HepG2 (cell line): ENCODE results near the gene KCNH1. TPM values are rescaled to one million over a fixed set of nuclear protein-coding genes. Genes with fewer than 3 reads are reported as not detected.

Source experiments
- ATAC-seq: fragments of 200-7000 bp; cut with Tn5 transposase; 3 replicates; pipeline ENCODE4 v1.9.1; 2020; ENCODE audit warnings: mild to moderate bottlenecking, moderate library complexity
- BruUV-seq: library from RNA; stranded (reverse); fragments of 400-500 nt; replicated peaks from 2 replicates; lab custom pipeline; 2021; lab: Mats Ljungman, UMichigan
- CTCF ChIA-PET: fragments of 300-600 bp; formaldehyde crosslinking; extraction: SDS; loops from one replicate; lab custom pipeline; 2021; ENCODE audit warnings: low total read pairs, inconsistent platforms, low intra/inter-chr PET ratio; lab: Yijun Ruan, JAX
- POLR2A ChIA-PET: fragments of 350-600 bp; sonication (Branson Sonifier 250); formaldehyde crosslinking; loops from one replicate; lab custom pipeline; 2020; ENCODE audit warnings: antibody characterized with exemption, inconsistent platforms; lab: Yijun Ruan, JAX
- DNase-seq: peaks from one replicate; pipeline ENCODE4 v3.0.0-alpha.2; 2015; ENCODE audit warnings: low spot score
- FAIRE-seq: peaks from 3 replicates; lab custom pipeline; 2011; peaks lifted over from hg19 to GRCh38; lab: Jason Lieb, UNC
- H2AFZ ChIP-seq: one replicate; pipeline ENCODE4 v1.6.1; 2011; ENCODE audit warnings: low read length, inconsistent platforms
- H3K27ac ChIP-seq: fragments of 300-600 bp; 3 replicates; pipeline ENCODE4 v1.8.0; 2011; ENCODE audit warnings: mixed run types, mild to moderate bottlenecking, mixed read lengths, low read length, inconsistent platforms; ENCODE audit not compliant: insufficient read depth; ENCODE audit errors: extremely low read length
- H3K27me3 ChIP-seq, 2 experiments: fragments of 200-600 bp in 1 of 2; 2 replicates in 1 of 2; 3 replicates in 1 of 2; pipeline versions ENCODE4 v1.6.0 to v1.8.0; 2011; ENCODE audit warnings: low read length in 2 of 2, mild to moderate bottlenecking in 2 of 2, moderate library complexity in 2 of 2, inconsistent platforms in 1 of 2; ENCODE audit not compliant: insufficient read depth in 2 of 2, control insufficient read depth in 1 of 2
- H3K36me3 ChIP-seq, 2 experiments: fragments of 200-600 bp in 1 of 2; replicated peaks in 1 of 2; 2 replicates in 1 of 2; 3 replicates in 1 of 2; pipeline versions ENCODE4 v1.5.1 to v1.8.0; 2011; ENCODE audit warnings: low read length in 2 of 2, inconsistent platforms in 1 of 2; ENCODE audit not compliant: insufficient read depth in 2 of 2, control insufficient read depth in 1 of 2
- H3K4me1 ChIP-seq: 2 replicates; pipeline ENCODE4 v1.5.1; 2012; ENCODE audit warnings: low read length, inconsistent platforms; ENCODE audit not compliant: insufficient read depth
- H3K4me2 ChIP-seq: 2 replicates; pipeline ENCODE4 v1.6.0; 2011; ENCODE audit warnings: low read depth, low read length, inconsistent platforms
- H3K4me3 ChIP-seq, 3 experiments: fragments of 200-600 bp in 1 of 3; sonication (generic), shearing (Covaris generic) in 1 of 3; replicated peaks in 1 of 3; 2 replicates each; pipeline ENCODE4 v1.5.1; 2011 to 2016; ENCODE audit warnings: low read length in 3 of 3, inconsistent platforms in 2 of 3, low read depth in 2 of 3, mild to moderate bottlenecking in 2 of 3, control low read depth in 1 of 3, mixed read lengths in 1 of 3; ENCODE audit not compliant: insufficient read depth in 1 of 3
- H3K79me2 ChIP-seq: one replicate; pipeline ENCODE4 v1.6.1; 2011; ENCODE audit warnings: low read length, inconsistent platforms; ENCODE audit not compliant: insufficient read depth
- H3K9ac ChIP-seq: 2 replicates; pipeline ENCODE4 v1.6.0; 2011; ENCODE audit warnings: mild to moderate bottlenecking, low read depth, low read length, inconsistent platforms; ENCODE audit not compliant: insufficient read depth
- H3K9me3 ChIP-seq: 2 replicates; pipeline ENCODE4 v1.5.1; 2012; ENCODE audit warnings: mild to moderate bottlenecking, low read length
- H4K20me1 ChIP-seq: 2 replicates; pipeline ENCODE4 v1.6.0; 2011; ENCODE audit warnings: inconsistent platforms, mild to moderate bottlenecking, low read length, moderate library complexity; ENCODE audit not compliant: insufficient read depth
- AGO1 ChIP-seq: fragments of 200-400 bp; formaldehyde crosslinking; IDR thresholded peaks from 2 replicates; pipeline ENCODE4 v1.6.1; 2017; ENCODE audit warnings: mild to moderate bottlenecking, low read depth, low read length, moderate library complexity; ENCODE audit not compliant: poor library complexity, severe bottlenecking
- RAD51 ChIP-seq: fragments of 450-650 bp; IDR thresholded peaks from 2 replicates; pipeline ENCODE4 v1.6.1; 2016; ENCODE audit warnings: borderline replicate concordance
- RORA ChIP-seq: sonication (generic); formaldehyde crosslinking; IDR thresholded peaks from 2 replicates; pipeline ENCODE4 v1.5.0; 2020; ENCODE audit warnings: mild to moderate bottlenecking, missing genetic modification reagents, moderate library complexity
- ZNF616 ChIP-seq: sonication (generic); formaldehyde crosslinking; IDR thresholded peaks from 2 replicates; pipeline ENCODE4 v1.5.0; 2020; ENCODE audit warnings: low read depth, mild to moderate bottlenecking, missing genetic modification reagents
- WGBS: methylation state at CpG from one replicate; pipeline ENCODE4 v1.1.6; 2017; ENCODE audit warnings: low lambda C conversion rate; 5-methylcytosine and 5-hydroxymethylcytosine counted together
- in situ Hi-C: cut with HindIII; loops from 2 replicates; pipeline ENCODE4 v1.10.0; 2017; ENCODE audit warnings: low pct_unique_long_range_greater_than_20kb; ENCODE audit not compliant: extremely low pct_ligation_motif_present
- intact Hi-C: fragments of 100-400 bp; cut with micrococcal nuclease; formaldehyde crosslinking; loops from one replicate; pipeline ENCODE4 v1.10.0; 2022; ENCODE audit not compliant: unreplicated experiment
- polyA plus RNA-seq, 8 experiments: library from polyadenylated mRNA; depleted of rRNA in 3 of 8; stranded (reverse) in 7 of 8; unstranded in 1 of 8; fragments of >200 nt; fragmentation: Illumina TruSeq in 4 of 8; extraction: Trizol in 4 of 8; gene quantifications; 2 replicates each; pipeline versions ENCODE4 v1.2.1 to v1.2.3, GENCODE V29; 2011 to 2016; ENCODE audit warnings: low read depth in 4 of 8, missing spikeins in 1 of 8, mixed read lengths in 1 of 8; ENCODE audit not compliant: insufficient read depth in 1 of 8
- total RNA-seq, 5 experiments: library from RNA; depleted of rRNA; stranded (reverse); fragments of >200 nt; fragmentation: Illumina TruSeq; extraction: Trizol; gene quantifications; 2 replicates each; pipeline ENCODE4 v1.2.3, GENCODE V29; 2016; ENCODE audit warnings: low read depth in 1 of 5
- TF ChIP-seq, protein P1 (sequence below), 2 experiments: sonication (generic) in 1 of 2; formaldehyde crosslinking in 1 of 2; IDR thresholded peaks; 2 replicates each; pipeline versions ENCODE4 v1.5.1 to v1.6.1; 2011 to 2020; ENCODE audit warnings: borderline replicate concordance in 1 of 2, low read depth in 1 of 2, low read length in 1 of 2, mild to moderate bottlenecking in 1 of 2, missing genetic modification reagents in 1 of 2, moderate library complexity in 1 of 2
- TF ChIP-seq, protein P2 (sequence below): sonication (generic); formaldehyde crosslinking; IDR thresholded peaks from 2 replicates; pipeline ENCODE4 v1.8.1; 2023; ENCODE audit warnings: mild to moderate bottlenecking, missing genetic modification reagents, borderline replicate concordance

Gene KCNH1
- total and polyA plus RNA-seq, 2 of the 13 experiments (the other 11 are each of a cell fraction or from before 2014, with no cell fraction given): not detected

DNA sequence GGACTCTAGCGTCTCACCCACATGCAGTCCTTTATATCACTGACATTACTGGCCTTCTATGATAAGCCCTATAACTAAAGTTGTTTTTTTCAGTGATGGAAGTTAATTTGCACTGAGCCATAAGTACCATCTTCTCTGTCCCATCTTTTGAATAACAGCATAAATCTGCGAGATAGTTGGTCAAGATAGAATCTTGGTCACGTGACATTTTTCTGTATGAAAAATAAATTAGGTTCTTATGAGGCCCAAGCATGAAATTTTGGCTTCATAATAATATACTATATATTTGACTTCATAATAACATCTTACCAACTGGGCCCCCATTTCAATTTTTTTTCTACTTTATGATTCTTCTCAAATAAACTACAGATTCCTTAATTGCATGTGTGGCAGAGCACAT lies 285.5 kb downstream of the KCNH1 start:
- ATAC-seq (no peak), FAIRE-seq (no peak), DNase-seq (no peak)
- no peaks in the 10 kb centered on the region for H3K27me3 ChIP-seq
- intact Hi-C loops: no loop called here
- no peak overlapping the region for H3K4me3 ChIP-seq
- H3K79me2 ChIP-seq: no peaks in the 10 kb centered on the region
- CTCF ChIA-PET: no interaction called here
- no peak overlapping the region for H3K27ac ChIP-seq
- H4K20me1 ChIP-seq: no peaks in the 10 kb centered on the region
- WGBS: 4% methylated on average over 3 of the region's 3 CpGs
- no peak overlapping the region for H2AFZ ChIP-seq
- no peaks in the 10 kb centered on the region for H3K9me3 ChIP-seq
- BruUV-seq: no TSS peak
- H3K9ac ChIP-seq: no peak overlapping the region
- in situ Hi-C loops: no loop called here
- no peak overlapping the region for H3K4me2 ChIP-seq
- H3K4me1 ChIP-seq: no peaks in the 10 kb centered on the region
- TF ChIP-seq AGO1 (no peak), RAD51 (peak; percentile 88), RORA (CRISPR knock-in tag) (no peak)
- TF ChIP-seq, protein P1, sequence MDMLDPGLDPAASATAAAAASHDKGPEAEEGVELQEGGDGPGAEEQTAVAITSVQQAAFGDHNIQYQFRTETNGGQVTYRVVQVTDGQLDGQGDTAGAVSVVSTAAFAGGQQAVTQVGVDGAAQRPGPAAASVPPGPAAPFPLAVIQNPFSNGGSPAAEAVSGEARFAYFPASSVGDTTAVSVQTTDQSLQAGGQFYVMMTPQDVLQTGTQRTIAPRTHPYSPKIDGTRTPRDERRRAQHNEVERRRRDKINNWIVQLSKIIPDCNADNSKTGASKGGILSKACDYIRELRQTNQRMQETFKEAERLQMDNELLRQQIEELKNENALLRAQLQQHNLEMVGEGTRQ (IDR thresholded peaks at IDR 0.05; ENCODE audit: low read depth, low read length): peak; percentile 18; the same call in 1 of the 2 replicates
- TF ChIP-seq, protein P1 (CRISPR knock-in tag; IDR thresholded peaks at IDR 0.05; ENCODE audit: borderline replicate concordance): no peak
- no peaks in the 10 kb centered on the region for H3K36me3 ChIP-seq
- POLR2A ChIA-PET: no interaction called here

DNA sequence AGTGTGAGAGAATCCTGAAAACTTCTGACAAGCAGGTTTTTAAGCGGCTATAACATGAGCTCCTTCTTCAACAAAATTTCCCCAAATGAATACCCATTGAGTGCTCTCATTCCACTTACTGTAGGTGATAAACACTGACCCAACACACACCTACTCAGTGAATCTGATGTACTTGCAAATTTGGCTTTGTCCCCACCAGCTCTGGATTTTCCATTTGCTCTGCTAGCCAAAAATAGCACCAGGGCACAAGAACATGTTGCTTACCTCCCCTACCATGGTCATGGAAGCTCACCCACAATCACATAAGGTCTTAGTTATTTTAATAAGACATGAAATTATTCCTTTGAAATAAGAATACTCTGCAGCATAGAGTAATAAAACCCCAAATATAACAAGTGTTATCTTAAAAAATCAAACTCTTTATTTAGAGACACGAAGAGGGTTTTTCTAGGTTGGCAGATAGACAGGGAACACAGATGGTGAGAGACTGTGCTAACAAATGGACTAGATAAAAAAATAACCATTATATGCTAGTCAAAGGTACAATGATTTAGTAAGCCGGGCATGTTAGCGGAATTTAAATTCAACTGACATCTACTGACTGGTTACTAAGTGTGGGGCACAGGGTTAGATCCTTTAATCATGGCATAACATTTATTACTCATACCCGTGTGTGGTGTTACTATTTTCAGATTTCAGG lies 291.9 kb downstream of the KCNH1 start:
- BruUV-seq: no TSS peak
- no peak overlapping the region for H3K4me3 ChIP-seq
- no peaks in the 10 kb centered on the region for H3K36me3 ChIP-seq
- in situ Hi-C loops (no loop called here), intact Hi-C loops (no loop called here)
- no peak for TF ChIP-seq ZNF616
- TF ChIP-seq, protein P2, sequence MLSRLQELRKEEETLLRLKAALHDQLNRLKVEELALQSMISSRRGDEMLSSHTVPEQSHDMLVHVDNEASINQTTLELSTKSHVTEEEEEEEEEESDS (CRISPR knock-in tag): no peak
- no peak for FAIRE-seq
- H3K27ac ChIP-seq: no peak overlapping the region
- no peak for ATAC-seq
- CTCF ChIA-PET: no interaction called here
- H3K79me2 ChIP-seq: no peaks in the 10 kb centered on the region
- whole genome bisulfite sequencing: 0% methylated on average over 5 of the region's 5 CpGs
- H3K4me2 ChIP-seq: no peak overlapping the region
- H3K4me1 ChIP-seq: no peaks in the 10 kb centered on the region
- H3K9ac ChIP-seq: no peak overlapping the region
- H4K20me1 ChIP-seq: no peaks in the 10 kb centered on the region
- POLR2A ChIA-PET: no interaction called here
- H2AFZ ChIP-seq: no peak overlapping the region
- DNase-seq: no peak
- no peaks in the 10 kb centered on the region; a peak in 1 of 5 replicates for H3K27me3 ChIP-seq
- no peaks in the 10 kb centered on the region for H3K9me3 ChIP-seq
